GM18519 (cell line): ENCODE data around the gene TSPO.
A peak's percentile ranks its signal among the peaks of the same experiment; 100 is the strongest.
"Not testable (repeated sequence)": the region's sequence is repeated elsewhere in the genome, so short reads cannot be mapped to it uniquely, and the experiment has no call there.

Source experiments
- ATAC-seq: cut with Tn5 transposase; IDR thresholded peaks from one replicate; pipeline ENCODE4 v1.9.1; 2021; ENCODE audit warnings: mild to moderate bottlenecking, moderate library complexity; ENCODE audit not compliant: unreplicated experiment, low FRiP score

TSPO gene

GRCh38 chr22:43129426-43130425, 21.6 kb upstream of the TSPO start:
- no peak for ATAC-seq

GRCh38 chr22:43131773-43132501, 19.4 kb upstream of the TSPO start:
- no peak for ATAC-seq

- no peak for ATAC-seq
Measured at GRCh38 chr22:43133401-43133800, 18.0 kb upstream of the TSPO start.

- no peak for ATAC-seq
Measured at GRCh38 chr22:43134553-43134952, 16.8 kb upstream of the TSPO start.

- no peak for ATAC-seq
Measured at GRCh38 chr22:43135565-43135964, 15.8 kb upstream of the TSPO start.

- ATAC-seq: no peak
Measured at GRCh38 chr22:43136255-43136654, 15.1 kb upstream of the TSPO start.

- ATAC-seq: no peak
Measured at GRCh38 chr22:43136801-43137200, 14.6 kb upstream of the TSPO start.

- ATAC-seq: peak; percentile 53
Measured at GRCh38 chr22:43142880-43143562, 8.3 kb upstream of the TSPO start, which contains the start of gene MCAT. Gene MCAT (minus strand): TSS chr22:43143398. CDS start chr22:43143348, 50 bp downstream.

- no peak for ATAC-seq
Measured at GRCh38 chr22:43144949-43145348, 6.4 kb upstream of the TSPO start.

GRCh38 chr22:43145371-43145770, 6.0 kb upstream of the TSPO start:
- ATAC-seq: not testable (repeated sequence)

- not testable (repeated sequence) for ATAC-seq
Measured at GRCh38 chr22:43146332-43146731, 5.0 kb upstream of the TSPO start.

GRCh38 chr22:43147821-43148220, 3.5 kb upstream of the TSPO start:
- no peak for ATAC-seq

GRCh38 chr22:43148581-43148980, 2.8 kb upstream of the TSPO start:
- ATAC-seq: no peak

GRCh38 chr22:43150731-43151206, 590 bp upstream of the TSPO start:
- no peak for ATAC-seq

- no peak for ATAC-seq
Measured at GRCh38 chr22:43152003-43152356, 621 bp downstream of the TSPO start.

- ATAC-seq: no peak
Measured at GRCh38 chr22:43152357-43153071, 1.2 kb downstream of the TSPO start.

GRCh38 chr22:43153899-43154298, 2.5 kb downstream of the TSPO start:
- ATAC-seq: no peak

GRCh38 chr22:43154887-43155536, 3.7 kb downstream of the TSPO start:
- no peak for ATAC-seq

- no peak for ATAC-seq
Measured at GRCh38 chr22:43155789-43156188, 4.4 kb downstream of the TSPO start.

- no peak for ATAC-seq
Measured at GRCh38 chr22:43156413-43156812, 5.1 kb downstream of the TSPO start.
